GM21717 (cell line): Measurements from ENCODE around the gene ELANE.

ENCODE experiments used
- ATAC-seq: cut with Tn5 transposase; IDR thresholded peaks from one replicate; pipeline ENCODE4 v1.9.1; 2021; ENCODE audit warnings: mild to moderate bottlenecking, moderate library complexity; ENCODE audit not compliant: unreplicated experiment

The ELANE gene

GRCh38 chr19:892894-893689, 41.0 kb downstream of the ELANE start, which contains the start of the genes MED16 and RNU6-9:
Gene MED16 (minus strand): TSS chr19:893187. CDS start chr19:891131, 2,056 bp downstream.
Gene RNU6-9 (plus strand): TSS chr19:893484.
- ATAC-seq, result peak; percentile 61

DNA sequence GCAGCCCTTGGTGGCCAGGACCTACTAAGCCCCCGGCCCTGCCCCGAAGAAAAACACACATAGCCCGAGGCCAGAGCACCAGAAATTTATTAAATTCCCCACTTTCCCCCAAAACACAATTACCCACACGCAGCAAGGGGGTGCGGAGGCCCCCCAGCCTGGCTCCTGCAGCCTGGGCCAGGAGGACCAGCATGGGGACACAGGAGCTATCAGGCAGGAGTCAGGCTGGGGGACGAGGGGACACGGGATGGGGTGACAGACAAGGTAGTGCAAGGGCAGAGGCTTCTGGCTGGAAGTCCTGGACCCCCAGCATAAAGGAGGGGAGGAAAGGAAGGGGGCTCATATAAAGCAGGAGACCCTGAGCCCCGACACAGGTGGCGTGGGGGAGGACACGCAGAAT, 44.3 kb downstream of the ELANE start:
- ATAC-seq, result no peak

DNA sequence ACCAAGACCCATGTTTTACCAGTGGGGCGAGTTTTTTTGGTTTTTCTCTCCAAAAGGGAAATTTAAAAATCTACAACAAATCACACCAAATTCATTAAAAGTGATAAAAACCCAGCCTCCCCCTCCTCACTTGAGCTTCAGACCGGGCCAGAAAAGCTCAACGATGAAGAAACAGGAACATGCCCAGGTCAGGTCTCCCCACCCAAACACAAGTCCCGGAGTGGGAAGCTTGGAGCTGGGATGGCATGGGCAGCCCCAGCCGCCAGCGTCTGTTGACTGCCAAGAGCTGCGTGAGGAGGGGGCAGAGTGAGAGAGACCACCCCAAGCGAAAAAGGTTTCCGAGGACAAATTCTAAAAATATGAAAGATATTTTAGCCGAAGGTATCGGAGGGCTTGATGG, 44.9 kb downstream of the ELANE start:
- ATAC-seq, result no peak

DNA sequence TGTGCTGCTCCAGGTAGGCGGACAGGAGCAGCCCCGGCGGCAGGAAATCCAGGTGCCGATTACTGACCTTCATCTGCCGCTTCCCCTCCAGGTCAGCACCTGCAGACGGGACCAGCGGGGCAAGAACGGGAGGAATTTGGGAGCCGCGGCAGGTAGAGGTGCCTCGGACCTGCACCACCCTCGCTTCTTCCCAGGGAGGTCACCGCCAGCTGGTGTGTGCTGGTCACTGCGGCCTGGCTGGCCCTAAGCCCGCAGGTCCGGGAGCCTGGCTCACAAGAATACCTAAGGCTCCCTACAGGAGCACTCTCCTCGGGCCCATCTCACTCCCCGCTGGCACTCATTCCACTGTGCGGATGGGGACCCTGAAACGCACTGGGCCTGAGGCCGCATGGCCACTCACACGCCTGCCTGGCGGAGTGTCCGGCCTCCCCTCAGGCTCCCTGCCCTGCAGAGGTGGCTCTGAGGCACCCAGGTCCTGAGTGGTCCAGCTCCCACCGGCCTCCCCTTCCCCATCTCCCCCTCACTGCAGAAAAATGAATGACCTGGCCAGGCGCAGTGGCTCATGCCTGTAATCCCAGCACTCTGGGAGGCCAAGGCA, 45.4 kb downstream of the ELANE start:
- no peak for ATAC-seq

GRCh38 chr19:898663-899062, 46.6 kb downstream of the ELANE start:
- no peak for ATAC-seq

GRCh38 chr19:899336-900042, 47.4 kb downstream of the ELANE start:
- ATAC-seq, result no peak

- no peak for ATAC-seq
Measured at GRCh38 chr19:900043-900301, 47.9 kb downstream of the ELANE start.

- ATAC-seq, result no peak
Measured at GRCh38 chr19:900302-901111, 48.4 kb downstream of the ELANE start.

GRCh38 chr19:901216-902092, 49.4 kb downstream of the ELANE start:
- ATAC-seq, result no peak

DNA sequence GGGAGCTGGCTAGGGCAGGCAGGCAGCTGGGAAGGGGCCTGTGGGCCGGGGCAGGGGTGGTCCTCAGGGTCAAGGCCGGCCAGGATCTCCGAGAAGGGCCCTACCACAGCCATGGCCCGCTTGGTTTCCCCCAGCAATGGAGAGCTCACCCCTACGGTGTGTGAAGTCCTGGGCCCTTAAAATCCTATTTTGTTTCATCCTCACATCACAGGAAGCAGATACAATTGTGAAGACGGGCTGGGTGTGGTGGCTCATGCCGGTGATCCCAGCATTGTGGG, 49.9 kb downstream of the ELANE start:
- no peak for ATAC-seq

DNA sequence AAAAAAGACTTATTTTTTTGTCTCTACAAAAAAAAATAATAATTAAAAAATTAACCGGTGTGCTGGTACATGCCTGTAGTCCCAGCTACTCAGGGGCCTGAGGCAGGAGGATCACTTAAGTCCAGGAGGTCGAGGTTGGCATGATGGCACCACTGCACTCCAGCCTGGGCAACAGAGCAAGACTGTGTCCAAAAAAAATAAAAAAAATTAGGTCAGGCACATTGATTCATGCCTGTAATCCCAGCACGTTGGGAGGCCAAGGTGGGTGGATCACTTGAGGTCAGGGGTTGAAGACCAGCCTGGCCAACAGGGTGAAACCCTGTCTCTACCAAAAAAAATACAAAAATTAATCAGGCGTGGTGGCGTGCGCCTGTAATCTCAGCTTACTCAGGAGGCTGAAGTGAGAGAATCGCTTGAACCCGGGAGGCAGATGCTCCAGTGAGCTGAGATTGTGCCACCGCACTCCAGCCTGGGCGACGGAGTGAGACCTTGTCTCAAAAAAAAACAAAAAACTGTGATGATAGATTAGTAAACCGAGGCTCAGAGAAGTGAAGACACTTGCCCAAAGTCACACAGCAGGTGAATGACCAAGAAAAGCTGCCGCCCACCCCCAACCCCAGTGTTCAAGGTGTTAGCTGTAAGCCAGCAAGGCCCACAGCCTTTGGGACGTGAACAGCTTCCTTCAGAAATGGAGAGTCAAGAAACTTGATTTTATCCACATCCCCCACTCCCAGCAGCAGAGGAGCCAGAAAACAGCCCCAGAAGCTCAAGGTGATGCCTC, 50.5 kb downstream of the ELANE start:
- ATAC-seq, result no peak

GRCh38 chr19:903266-903797, 51.2 kb downstream of the ELANE start:
- no peak for ATAC-seq

DNA sequence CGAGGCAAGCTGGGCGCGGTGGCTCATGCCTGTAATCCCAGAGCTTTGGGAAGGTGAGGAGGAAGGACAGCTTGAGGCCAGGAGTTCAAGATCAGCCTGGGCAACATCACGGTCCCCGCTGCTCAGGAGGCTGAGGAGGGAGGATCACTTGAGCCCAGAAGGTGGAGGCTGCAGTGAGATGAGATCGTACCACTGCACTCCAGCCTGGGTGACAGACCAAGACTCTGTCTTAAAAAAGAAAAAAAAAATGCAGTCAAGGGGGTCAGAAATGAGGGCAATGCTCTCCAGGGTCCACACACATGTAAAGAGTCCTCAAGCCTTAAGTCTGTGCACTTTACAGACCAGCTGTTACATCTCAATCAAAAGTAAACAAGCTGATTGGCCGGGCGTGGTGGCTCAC, 52.4 kb downstream of the ELANE start:
- no peak for ATAC-seq
